LoVo (cell line): Measurements from ENCODE around the gene RNPEP.
"Not testable (repeated sequence)": the region's sequence is repeated elsewhere in the genome, so short reads cannot be mapped to it uniquely, and the experiment has no call there.

ENCODE experiments used
- DNase-seq: peaks from one replicate; pipeline ENCODE4 v3.0.0-alpha.2; 2016; ENCODE audit warnings: low spot score

RNPEP gene

DNA sequence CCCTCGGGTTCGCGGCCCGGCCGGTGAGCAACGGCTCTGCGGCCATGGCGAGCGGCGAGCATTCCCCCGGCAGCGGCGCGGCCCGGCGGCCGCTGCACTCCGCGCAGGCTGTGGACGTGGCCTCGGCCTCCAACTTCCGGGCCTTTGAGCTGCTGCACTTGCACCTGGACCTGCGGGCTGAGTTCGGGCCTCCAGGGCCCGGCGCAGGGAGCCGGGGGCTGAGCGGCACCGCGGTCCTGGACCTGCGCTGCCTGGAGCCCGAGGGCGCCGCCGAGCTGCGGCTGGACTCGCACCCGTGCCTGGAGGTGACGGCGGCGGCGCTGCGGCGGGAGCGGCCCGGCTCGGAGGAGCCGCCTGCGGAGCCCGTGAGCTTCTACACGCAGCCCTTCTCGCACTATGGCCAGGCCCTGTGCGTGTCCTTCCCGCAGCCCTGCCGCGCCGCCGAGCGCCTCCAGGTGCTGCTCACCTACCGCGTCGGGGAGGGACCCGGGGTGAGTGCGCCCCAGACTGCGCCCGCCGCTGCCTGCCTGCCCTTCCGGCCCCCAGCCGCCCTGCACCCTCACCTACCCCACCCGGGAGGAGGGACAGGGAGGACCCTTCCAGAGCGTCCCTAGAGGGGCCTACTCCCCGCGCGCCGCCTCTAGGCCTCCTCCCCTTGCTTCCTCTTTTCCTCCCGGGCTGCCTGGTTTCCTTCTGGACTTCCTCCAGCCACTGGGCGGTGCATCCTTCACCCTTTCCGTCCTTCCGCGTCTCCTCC, at the start of gene RNPEP:
Gene RNPEP, plus strand, starts transcription at position 26 of the 757 bp plus-strand sequence. Its CDS starts 19 bp downstream, at position 45.
- DNase-seq: peak; percentile 78

- no peak for DNase-seq
Measured at GRCh38 chr1:201933840-201934430, 48.5 kb upstream of the RNPEP start.

- peak; percentile 20 for DNase-seq
Measured at GRCh38 chr1:201937624-201938213, 44.7 kb upstream of the RNPEP start.

- no peak for DNase-seq
Measured at GRCh38 chr1:201938440-201939035, 43.9 kb upstream of the RNPEP start.

DNA sequence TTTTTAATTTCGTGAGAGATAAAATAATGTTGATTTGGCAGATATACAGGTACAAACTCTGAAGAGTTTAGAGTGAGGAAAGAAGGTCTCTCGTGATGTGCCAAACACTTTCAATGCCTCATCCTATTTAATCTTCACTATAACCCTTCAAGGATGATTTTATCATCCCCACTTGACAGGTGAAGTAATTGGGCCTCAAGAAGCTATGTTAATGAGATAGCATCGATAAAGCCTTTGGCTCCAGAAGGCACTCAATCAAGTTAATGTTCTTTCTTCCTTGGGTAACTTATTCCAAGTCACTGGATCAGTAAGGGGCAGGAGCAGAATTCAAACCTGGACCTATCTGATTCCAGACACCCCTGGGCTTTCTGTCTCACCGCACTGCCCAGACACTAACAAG, 43.3 kb upstream of the RNPEP start:
- DNase-seq: no peak

DNA sequence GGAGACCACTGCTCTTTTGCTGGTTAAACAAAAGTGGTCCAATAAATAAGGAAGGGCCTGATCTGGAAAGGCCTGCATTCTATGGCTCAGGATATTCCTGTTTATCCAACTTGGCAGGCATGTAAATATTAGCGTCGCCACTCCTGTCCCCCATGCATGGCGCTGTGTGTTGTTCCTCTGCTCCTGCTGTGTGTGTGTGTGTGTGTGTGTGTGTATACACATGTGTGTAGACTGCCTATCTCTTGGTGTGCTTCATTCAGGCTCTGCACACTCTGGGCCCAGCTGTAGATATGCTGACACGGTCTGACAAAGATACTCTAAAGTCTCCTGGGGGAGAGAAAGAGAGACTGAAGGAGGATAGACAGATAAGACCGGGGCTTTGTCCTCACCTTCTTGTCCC, 42.9 kb upstream of the RNPEP start:
- DNase-seq: no peak

DNA sequence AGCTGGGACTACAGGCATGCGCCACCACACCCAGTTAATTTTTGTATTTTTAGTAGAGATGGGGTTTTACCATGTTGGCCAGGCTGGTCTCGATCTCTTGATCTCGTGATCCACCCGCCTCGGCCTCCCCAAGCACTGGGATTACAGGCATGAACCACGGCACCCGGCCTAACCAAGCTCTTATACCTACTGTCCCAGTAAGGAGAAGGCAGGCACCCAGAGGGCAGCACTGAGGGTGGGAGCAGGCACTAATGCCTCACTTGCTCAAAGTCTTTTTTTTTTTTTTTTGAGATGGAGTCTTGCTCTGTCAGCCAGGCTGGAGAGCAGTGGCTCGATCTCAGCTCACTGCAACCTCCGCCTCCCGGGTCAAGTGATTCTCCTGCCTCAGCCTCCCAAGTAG, 42.1 kb upstream of the RNPEP start:
- DNase-seq: not testable (repeated sequence)

DNA sequence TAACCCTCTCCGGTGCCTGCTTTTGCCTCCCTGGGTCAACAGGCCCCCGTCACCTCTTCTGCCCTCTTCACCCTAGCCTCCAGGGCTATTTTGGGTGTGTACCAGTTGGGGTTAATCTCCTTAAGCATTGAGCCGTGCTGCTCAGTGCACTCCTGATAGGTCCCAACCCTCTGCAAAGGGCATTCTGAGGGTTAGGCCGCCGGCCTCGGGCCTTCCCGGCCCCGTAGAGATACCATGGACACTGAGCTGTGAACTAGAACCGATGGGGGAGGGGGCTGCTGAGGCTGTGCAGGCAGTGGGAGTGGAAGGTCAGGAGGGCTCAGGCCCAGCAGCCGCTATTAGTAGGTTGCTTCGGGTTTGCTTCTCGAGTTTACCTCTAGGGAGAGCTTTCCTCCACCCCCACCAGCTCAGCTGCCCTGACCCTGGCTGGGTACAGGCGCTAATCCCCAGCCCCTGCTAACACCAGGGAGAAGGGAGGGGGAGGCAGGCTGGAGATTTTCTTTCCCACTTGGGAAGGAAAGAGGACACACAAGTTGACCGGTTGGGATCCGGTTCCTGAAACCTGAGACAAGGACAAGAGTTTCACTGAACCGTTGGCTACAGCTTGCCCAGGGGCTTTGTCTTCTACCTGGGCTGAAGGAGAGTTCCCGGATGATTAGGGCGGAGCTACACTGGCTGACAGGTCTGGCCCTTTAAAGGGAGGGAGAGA, 40.9 kb upstream of the RNPEP start:
- no peak for DNase-seq

GRCh38 chr1:201942129-201942495, 40.3 kb upstream of the RNPEP start:
- no peak for DNase-seq

GRCh38 chr1:201944002-201944401, 38.4 kb upstream of the RNPEP start:
- DNase-seq: no peak

GRCh38 chr1:201944639-201945038, 37.8 kb upstream of the RNPEP start:
- DNase-seq: no peak

GRCh38 chr1:201945157-201945556, 37.3 kb upstream of the RNPEP start:
- DNase-seq: no peak

DNA sequence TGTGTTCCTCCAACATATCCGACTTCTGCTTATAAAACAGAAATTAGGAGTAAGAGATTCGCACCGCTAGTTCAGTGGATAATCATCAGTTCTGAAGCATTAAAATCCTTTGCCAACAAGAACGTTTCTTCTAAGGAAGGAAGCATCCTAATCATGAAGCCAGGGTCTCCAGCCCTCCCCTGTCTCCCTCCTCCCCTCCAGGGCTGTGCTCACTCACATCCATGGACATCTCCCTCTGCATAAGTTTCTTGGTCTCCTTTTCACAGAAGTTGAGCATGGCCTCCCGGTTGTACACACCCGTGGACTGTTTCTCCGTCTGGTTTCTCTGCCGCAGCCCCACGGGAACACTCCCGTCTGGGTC, 36.6 kb upstream of the RNPEP start:
- DNase-seq: no peak

DNA sequence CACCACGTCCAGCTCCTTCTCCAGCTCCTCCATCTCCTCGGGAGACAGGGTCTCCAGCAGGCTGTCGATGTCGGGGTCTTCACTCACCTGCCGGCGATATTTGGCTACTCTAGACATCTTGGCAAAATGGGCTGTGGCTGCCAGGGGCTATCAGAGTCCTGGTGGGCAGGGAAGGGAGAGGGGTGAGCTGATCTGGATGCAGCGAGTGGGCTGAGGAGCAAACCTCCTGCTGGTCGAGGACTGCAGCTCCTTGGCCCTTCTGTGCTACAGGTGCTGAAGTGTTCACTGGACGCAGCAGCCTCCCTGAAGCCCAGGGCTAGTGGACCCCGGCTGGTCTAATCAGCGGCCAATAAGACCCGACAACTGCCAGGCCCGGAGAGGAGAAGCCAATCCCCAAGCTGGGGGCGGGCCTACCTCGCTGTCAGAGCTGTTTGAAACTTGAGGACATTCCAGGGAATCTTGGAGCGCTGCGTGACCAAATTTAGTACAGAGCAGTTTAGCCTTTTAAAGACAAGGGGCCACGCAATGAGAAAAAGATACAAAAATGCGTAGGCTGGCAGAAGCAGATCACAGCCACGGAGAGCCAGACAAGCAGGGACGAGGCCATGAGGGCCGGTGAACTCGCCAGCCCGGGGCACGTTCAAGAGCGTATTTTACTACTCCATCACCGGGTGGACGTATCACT, 36.1 kb upstream of the RNPEP start, which contains the start of gene LMOD1:
Gene LMOD1, minus strand, starts transcription at position 325 of the 685 bp plus-strand sequence. Its CDS starts 208 bp downstream, at position 117.
- DNase-seq: no peak

GRCh38 chr1:201947697-201948008, 34.8 kb upstream of the RNPEP start:
- DNase-seq: no peak

- no peak for DNase-seq
Measured at GRCh38 chr1:201949491-201949890, 33.0 kb upstream of the RNPEP start.

- DNase-seq: no peak
Measured at GRCh38 chr1:201954263-201955008, 28.0 kb upstream of the RNPEP start.

DNA sequence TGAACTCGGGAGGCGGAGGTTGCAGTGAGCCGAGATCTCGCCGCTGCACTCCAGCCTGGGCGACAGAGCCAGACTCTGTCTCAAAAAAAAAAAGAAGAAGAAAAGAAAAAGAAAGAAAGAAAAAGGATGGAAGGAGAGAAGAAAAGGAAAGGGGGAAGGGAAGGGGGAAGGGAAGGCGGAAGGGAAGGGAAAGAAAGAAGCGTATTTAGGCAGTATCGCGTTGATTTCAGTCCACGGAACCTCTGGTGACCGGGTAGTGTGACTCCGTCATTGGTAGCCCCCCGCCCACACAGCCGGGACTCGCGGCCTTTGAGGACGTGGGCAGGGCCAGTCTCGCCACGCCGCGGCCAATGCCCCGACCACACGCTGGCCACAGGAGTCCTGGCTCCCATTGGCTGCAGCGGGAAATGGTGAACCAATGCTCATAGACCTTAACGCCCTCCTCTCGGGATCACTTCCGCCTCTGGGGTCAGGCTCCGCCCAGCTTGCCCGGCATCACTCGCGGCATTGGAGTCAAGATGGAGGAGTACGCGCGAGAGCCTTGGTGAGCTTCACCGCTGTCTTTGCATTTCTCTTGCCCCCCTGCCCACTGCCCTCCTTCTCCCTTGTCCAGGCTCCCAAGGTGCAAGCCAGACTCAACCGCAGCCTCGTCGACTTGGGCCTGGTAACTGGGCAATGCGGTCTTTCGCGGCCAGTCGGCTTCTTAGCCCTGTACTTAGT, 27.3 kb upstream of the RNPEP start, which contains the start of gene TIMM17A:
Gene TIMM17A, plus strand, starts transcription at position 495 of the 720 bp plus-strand sequence. Its CDS starts 24 bp downstream, at position 519.
- DNase-seq: peak; percentile 98

DNA sequence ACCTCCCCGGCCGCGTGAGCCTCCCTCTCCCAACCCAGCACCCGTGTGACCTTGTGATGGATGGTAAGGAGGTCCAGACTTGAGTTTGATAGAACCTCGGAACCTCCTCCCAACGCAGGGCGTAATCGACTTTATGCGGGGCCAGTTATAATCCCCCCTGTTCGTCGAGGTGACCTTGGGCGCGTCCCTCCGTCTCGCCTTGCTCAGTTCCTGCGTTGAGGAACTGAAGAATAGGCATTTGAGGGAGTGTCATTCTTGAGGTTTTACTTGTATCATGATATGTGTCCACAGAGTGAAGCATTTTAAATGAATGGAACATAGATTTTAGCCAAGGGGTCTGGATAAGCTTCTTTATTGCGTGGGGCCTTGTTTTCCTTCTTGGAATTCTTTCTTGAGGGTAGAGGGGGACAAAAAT, 26.7 kb upstream of the RNPEP start:
- no peak for DNase-seq

- no peak for DNase-seq
Measured at GRCh38 chr1:201958348-201958747, 24.1 kb upstream of the RNPEP start.
